GM12878 (cell line): ENCODE measurements around the gene GPR173. TPM values are rescaled to one million over a fixed set of nuclear protein-coding genes. Genes with fewer than 3 reads are reported as not detected.

Experiments
- CBFB ChIP-seq: IDR thresholded peaks from 2 replicates; pipeline ENCODE4 v1.6.1; 2016; ENCODE audit warnings: antibody characterized with exemption, low read depth
- ETV6 ChIP-seq, 2 experiments: fragments of 450-650 bp in 1 of 2; IDR thresholded peaks in 1 of 2; conservative IDR thresholded peaks in 1 of 2; 2 replicates each; pipeline ENCODE4 v1.6.1; 2014; ENCODE audit warnings: antibody characterized with exemption in 1 of 2, borderline replicate concordance in 1 of 2, low read depth in 1 of 2, mild to moderate bottlenecking in 1 of 2, moderate library complexity in 1 of 2
- GABPA ChIP-seq: IDR thresholded peaks from 2 replicates; pipeline ENCODE4 v1.6.1; 2014; ENCODE audit warnings: antibody characterized with exemption, low read depth, mild to moderate bottlenecking, inconsistent platforms
- HDAC6 ChIP-seq: fragments of 200-600 bp; sonication (generic); IDR thresholded peaks from one replicate; pipeline ENCODE4 v1.8.0; 2017; ENCODE audit warnings: antibody characterized with exemption; ENCODE audit not compliant: unreplicated experiment
- NR2C2 ChIP-seq: IDR thresholded peaks from 2 replicates; pipeline ENCODE4 v1.6.1; 2011; ENCODE audit warnings: borderline replicate concordance, low read depth; ENCODE audit not compliant: control insufficient read depth, insufficient read length
- SRF ChIP-seq, 2 experiments: IDR thresholded peaks; 2 replicates each; pipeline ENCODE4 v1.6.1; 2011; ENCODE audit warnings: low read depth in 2 of 2, low read length in 2 of 2, mild to moderate bottlenecking in 1 of 2, moderate library complexity in 1 of 2
- TBL1XR1 ChIP-seq: IDR thresholded peaks from 2 replicates; pipeline ENCODE4 v1.6.1; 2012; ENCODE audit warnings: low read depth, low read length, improper control_type of control experiment
- TCF12 ChIP-seq: IDR thresholded peaks from 2 replicates; pipeline ENCODE4 v1.6.1; 2011; ENCODE audit warnings: low read depth, mild to moderate bottlenecking, low read length
- polyA plus RNA-seq, 11 experiments: library from polyadenylated mRNA; depleted of rRNA in 4 of 11; unstranded in 6 of 11; stranded (reverse) in 5 of 11; fragments of >200 nt; fragmentation: Nextera tagmentation in 4 of 11; fragmentation: Illumina TruSeq in 1 of 11; extraction: Ambion mirVana in 4 of 11; extraction: Trizol in 1 of 11; gene quantifications; 1 replicate in 1 of 11; 2 replicates in 10 of 11; pipeline versions ENCODE4 v1.2.1 to v1.2.3, GENCODE V29; 2011 to 2016; ENCODE audit warnings: inconsistent platforms in 2 of 11, missing spikeins in 2 of 11, low read depth in 1 of 11
- total RNA-seq, 4 experiments: library from RNA; depleted of rRNA in 3 of 4; stranded (reverse); fragments of >200 nt in 3 of 4; fragmentation: Illumina TruSeq in 1 of 4; extraction: Trizol in 1 of 4; gene quantifications; 2 replicates each; pipeline versions ENCODE4 v1.2.1 to v1.2.3, GENCODE V29; 2013 to 2021
- TF ChIP-seq, protein P1 (sequence below): IDR thresholded peaks from 2 replicates; pipeline ENCODE4 v1.6.1; 2011; ENCODE audit warnings: borderline replicate concordance, low read depth, mild to moderate bottlenecking, moderate library complexity, mixed read lengths, low read length; ENCODE audit not compliant: insufficient read depth; ENCODE audit errors: extremely low read length
- TF ChIP-seq, protein P2 (sequence below): fragments of 450-650 bp; IDR thresholded peaks from 2 replicates; pipeline ENCODE4 v1.6.1; 2017; ENCODE audit warnings: mild to moderate bottlenecking
- TF ChIP-seq, protein P3 (sequence below): IDR thresholded peaks from 2 replicates; pipeline ENCODE4 v1.6.1; 2012; ENCODE audit warnings: low read depth, low read length, improper control_type of control experiment
- TF ChIP-seq, protein P4 (sequence below): fragments of 450-650 bp; IDR thresholded peaks from 2 replicates; pipeline ENCODE4 v1.6.1; 2018; ENCODE audit warnings: mild to moderate bottlenecking, low read depth, moderate library complexity; ENCODE audit not compliant: partially characterized antibody

GPR173 gene
- total and polyA plus RNA-seq, 10 of the 15 experiments (the other 5 are each of a cell fraction or from before 2014, with no cell fraction given): 0.04 to 0.24 (median 0.12) TPM; not detected in 4

DNA sequence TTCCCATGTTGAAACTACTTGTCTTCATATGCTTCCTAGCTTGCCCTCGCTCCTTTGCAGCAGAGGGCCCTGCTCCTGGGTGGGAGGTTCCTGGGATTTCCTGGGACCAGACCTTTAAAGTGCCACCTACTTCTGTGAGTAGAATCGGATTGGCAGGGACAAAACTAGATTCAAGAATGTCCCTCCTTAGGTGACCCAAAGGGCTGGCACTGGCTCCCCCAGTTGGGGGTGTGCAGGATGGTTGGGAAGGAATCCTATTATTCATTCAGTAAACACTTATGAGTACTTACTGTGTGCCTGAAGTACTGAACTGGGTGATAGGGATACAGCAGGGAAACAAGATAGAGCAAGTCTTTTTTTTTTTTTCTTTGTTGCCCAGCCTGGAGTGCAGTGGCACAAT is 42.8 kb downstream of the GPR173 start (continued):
- no peak for TF ChIP-seq CBFB
- TF ChIP-seq, protein P1, sequence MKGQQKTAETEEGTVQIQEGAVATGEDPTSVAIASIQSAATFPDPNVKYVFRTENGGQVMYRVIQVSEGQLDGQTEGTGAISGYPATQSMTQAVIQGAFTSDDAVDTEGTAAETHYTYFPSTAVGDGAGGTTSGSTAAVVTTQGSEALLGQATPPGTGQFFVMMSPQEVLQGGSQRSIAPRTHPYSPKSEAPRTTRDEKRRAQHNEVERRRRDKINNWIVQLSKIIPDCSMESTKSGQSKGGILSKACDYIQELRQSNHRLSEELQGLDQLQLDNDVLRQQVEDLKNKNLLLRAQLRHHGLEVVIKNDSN: no peak
- TF ChIP-seq ETV6 (conservative IDR thresholded peaks at IDR 0.05 in 1 of 2, IDR thresholded peaks at IDR 0.05 in 1 of 2; ENCODE audit: borderline replicate concordance in 1 of 2, low read depth in 1 of 2): no peak
- no peak for TF ChIP-seq TBL1XR1
- TF ChIP-seq GABPA: no peak
- no peak for TF ChIP-seq NR2C2
- TF ChIP-seq, protein P2, sequence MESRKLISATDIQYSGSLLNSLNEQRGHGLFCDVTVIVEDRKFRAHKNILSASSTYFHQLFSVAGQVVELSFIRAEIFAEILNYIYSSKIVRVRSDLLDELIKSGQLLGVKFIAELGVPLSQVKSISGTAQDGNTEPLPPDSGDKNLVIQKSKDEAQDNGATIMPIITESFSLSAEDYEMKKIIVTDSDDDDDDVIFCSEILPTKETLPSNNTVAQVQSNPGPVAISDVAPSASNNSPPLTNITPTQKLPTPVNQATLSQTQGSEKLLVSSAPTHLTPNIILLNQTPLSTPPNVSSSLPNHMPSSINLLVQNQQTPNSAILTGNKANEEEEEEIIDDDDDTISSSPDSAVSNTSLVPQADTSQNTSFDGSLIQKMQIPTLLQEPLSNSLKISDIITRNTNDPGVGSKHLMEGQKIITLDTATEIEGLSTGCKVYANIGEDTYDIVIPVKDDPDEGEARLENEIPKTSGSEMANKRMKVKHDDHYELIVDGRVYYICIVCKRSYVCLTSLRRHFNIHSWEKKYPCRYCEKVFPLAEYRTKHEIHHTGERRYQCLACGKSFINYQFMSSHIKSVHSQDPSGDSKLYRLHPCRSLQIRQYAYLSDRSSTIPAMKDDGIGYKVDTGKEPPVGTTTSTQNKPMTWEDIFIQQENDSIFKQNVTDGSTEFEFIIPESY: no peak
- TF ChIP-seq HDAC6: no peak
- TF ChIP-seq SRF (IDR thresholded peaks at IDR 0.05; ENCODE audit: low read depth in 2 of 2, low read length in 2 of 2): no peak
- TF ChIP-seq, protein P3, sequence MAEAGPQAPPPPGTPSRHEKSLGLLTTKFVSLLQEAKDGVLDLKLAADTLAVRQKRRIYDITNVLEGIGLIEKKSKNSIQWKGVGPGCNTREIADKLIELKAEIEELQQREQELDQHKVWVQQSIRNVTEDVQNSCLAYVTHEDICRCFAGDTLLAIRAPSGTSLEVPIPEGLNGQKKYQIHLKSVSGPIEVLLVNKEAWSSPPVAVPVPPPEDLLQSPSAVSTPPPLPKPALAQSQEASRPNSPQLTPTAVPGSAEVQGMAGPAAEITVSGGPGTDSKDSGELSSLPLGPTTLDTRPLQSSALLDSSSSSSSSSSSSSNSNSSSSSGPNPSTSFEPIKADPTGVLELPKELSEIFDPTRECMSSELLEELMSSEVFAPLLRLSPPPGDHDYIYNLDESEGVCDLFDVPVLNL: no peak
- TF ChIP-seq TCF12: no peak
- TF ChIP-seq, protein P4, sequence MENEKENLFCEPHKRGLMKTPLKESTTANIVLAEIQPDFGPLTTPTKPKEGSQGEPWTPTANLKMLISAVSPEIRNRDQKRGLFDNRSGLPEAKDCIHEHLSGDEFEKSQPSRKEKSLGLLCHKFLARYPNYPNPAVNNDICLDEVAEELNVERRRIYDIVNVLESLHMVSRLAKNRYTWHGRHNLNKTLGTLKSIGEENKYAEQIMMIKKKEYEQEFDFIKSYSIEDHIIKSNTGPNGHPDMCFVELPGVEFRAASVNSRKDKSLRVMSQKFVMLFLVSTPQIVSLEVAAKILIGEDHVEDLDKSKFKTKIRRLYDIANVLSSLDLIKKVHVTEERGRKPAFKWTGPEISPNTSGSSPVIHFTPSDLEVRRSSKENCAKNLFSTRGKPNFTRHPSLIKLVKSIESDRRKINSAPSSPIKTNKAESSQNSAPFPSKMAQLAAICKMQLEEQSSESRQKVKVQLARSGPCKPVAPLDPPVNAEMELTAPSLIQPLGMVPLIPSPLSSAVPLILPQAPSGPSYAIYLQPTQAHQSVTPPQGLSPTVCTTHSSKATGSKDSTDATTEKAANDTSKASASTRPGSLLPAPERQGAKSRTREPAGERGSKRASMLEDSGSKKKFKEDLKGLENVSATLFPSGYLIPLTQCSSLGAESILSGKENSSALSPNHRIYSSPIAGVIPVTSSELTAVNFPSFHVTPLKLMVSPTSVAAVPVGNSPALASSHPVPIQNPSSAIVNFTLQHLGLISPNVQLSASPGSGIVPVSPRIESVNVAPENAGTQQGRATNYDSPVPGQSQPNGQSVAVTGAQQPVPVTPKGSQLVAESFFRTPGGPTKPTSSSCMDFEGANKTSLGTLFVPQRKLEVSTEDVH: no peak
- TF ChIP-seq, all 136 proteins: peak for 0
